Body of pancreas (tissue), 4 donors: ENCODE measurements around the gene ALS2CL.
A peak's percentile ranks its signal among the peaks of the same experiment; 100 is the strongest.

Experiments
- CTCF ChIP-seq, 7 experiments: fragments of 450-650 bp in 4 of 7; fragments of 200-600 bp in 3 of 7; sonication (generic) in 3 of 7; IDR thresholded peaks; one replicate each; pipeline ENCODE4 v1.5.1; 2016 to 2019; ENCODE audit warnings: antibody characterized with exemption in 7 of 7
- POLR2A ChIP-seq, 3 donors: fragments of 450-650 bp; IDR thresholded peaks; one replicate each; pipeline ENCODE4 v1.6.1; 2016; ENCODE audit warnings: antibody characterized with exemption in 3 of 3, mild to moderate bottlenecking in 2 of 3

- TF ChIP-seq CTCF (IDR thresholded peaks at IDR 0.05) (no peak), POLR2A (IDR thresholded peaks at IDR 0.05) (peak; percentile 67 to 81 (median 81))
These were observed 901 bp downstream of the ALS2CL start for GRCh38 chr3:46692566-46692990.
